Hepatocyte (in vitro differentiated cells): Measurements from ENCODE around the gene CTSC. TPM values are rescaled to one million over a fixed set of nuclear protein-coding genes. Genes with fewer than 3 reads are reported as not detected.

ENCODE experiments used
- DNase-seq: peaks from one replicate; pipeline ENCODE4 v3.0.0-alpha.2; 2016; ENCODE audit warnings: low spot score
- H2AFZ ChIP-seq: fragments of 200-600 bp; sonication (generic); 2 replicates; pipeline ENCODE4 v1.6.0; 2016; ENCODE audit warnings: antibody characterized with exemption, mild to moderate bottlenecking
- H3K27ac ChIP-seq: fragments of 200-600 bp; sonication (generic); 2 replicates; pipeline ENCODE4 v1.5.1; 2016; ENCODE audit warnings: mild to moderate bottlenecking
- H3K27me3 ChIP-seq: fragments of 200-600 bp; sonication (generic); 2 replicates; pipeline ENCODE4 v1.6.1; 2016
- H3K36me3 ChIP-seq: fragments of 200-600 bp; sonication (generic); replicated peaks from 2 replicates; pipeline ENCODE4 v1.5.1; 2016; ENCODE audit warnings: low read depth; ENCODE audit not compliant: insufficient read depth
- H3K4me1 ChIP-seq: fragments of 200-600 bp; sonication (generic); 2 replicates; pipeline ENCODE4 v1.5.1; 2016; ENCODE audit warnings: mild to moderate bottlenecking, moderate library complexity; ENCODE audit not compliant: insufficient read depth
- H3K4me2 ChIP-seq: fragments of 200-600 bp; sonication (generic); 2 replicates; pipeline ENCODE4 v1.6.0; 2016
- H3K4me3 ChIP-seq: fragments of 200-600 bp; sonication (generic); 2 replicates; pipeline ENCODE4 v1.5.1; 2016; ENCODE audit warnings: mild to moderate bottlenecking
- H3K79me2 ChIP-seq: fragments of 200-600 bp; sonication (generic); 2 replicates; pipeline ENCODE4 v1.6.0; 2017; ENCODE audit warnings: mild to moderate bottlenecking
- H3K9me2 ChIP-seq: fragments of 200-600 bp; sonication (generic); replicated peaks from 2 replicates; pipeline ENCODE4 v1.6.0; 2017; ENCODE audit warnings: mild to moderate bottlenecking; ENCODE audit not compliant: insufficient read depth
- H3K9me3 ChIP-seq: fragments of 200-600 bp; sonication (generic); 2 replicates; pipeline ENCODE4 v1.5.1; 2016; ENCODE audit warnings: low read depth, mild to moderate bottlenecking
- H4K20me1 ChIP-seq: fragments of 200-600 bp; sonication (generic); 2 replicates; pipeline ENCODE4 v1.6.0; 2016; ENCODE audit warnings: mild to moderate bottlenecking; ENCODE audit not compliant: insufficient read depth, poor library complexity, severe bottlenecking
- CTCF ChIP-seq: fragments of 200-600 bp; sonication (generic); IDR thresholded peaks from 2 replicates; pipeline ENCODE4 v1.5.1; 2016; ENCODE audit warnings: antibody characterized with exemption, mild to moderate bottlenecking; ENCODE audit not compliant: poor library complexity
- EZH2 ChIP-seq: fragments of 200-600 bp; sonication (generic); IDR thresholded peaks from 2 replicates; pipeline ENCODE4 v1.6.1; 2016; ENCODE audit warnings: antibody characterized with exemption, mild to moderate bottlenecking, borderline replicate concordance
- EZH2phosphoT487 ChIP-seq: fragments of 200-600 bp; sonication (generic); IDR thresholded peaks from one replicate; pipeline ENCODE4 v1.6.1; 2018; ENCODE audit warnings: antibody characterized with exemption, mild to moderate bottlenecking, low read depth, moderate library complexity; ENCODE audit not compliant: unreplicated experiment, severe bottlenecking
- WGBS: methylation state at CpG from one replicate; pipeline ENCODE4 v1.1.6; 2016; ENCODE audit warnings: low lambda C conversion rate; ENCODE audit errors: missing lambda C conversion rate; 5-methylcytosine and 5-hydroxymethylcytosine counted together
- polyA plus RNA-seq: library from polyadenylated mRNA; unstranded; fragments of >200 nt; fragmentation: Nextera tagmentation; extraction: Ambion mirVana; gene quantifications from 2 replicates; pipeline ENCODE4 v1.2.1, GENCODE V29; 2016
- total RNA-seq: library from RNA; depleted of rRNA; stranded (reverse); fragments of >200 nt; gene quantifications from 2 replicates; pipeline ENCODE4 v1.2.3, GENCODE V29; 2014

CTSC gene
- total and polyA plus RNA-seq, 2 experiments from 2014 or later = 178 to 187 TPM

GRCh38 chr11:88353835-88354496, 16.4 kb upstream of the CTSC start:
- 69% methylated on average over 4 of the region's 4 CpGs for WGBS
- Histone ChIP-seq H4K20me1 (no peaks in the 10 kb centered on the region), H3K36me3 (no peaks in the 10 kb centered on the region), H3K27ac (no peak overlapping the region), H2AFZ (no peak overlapping the region), H3K4me3 (no peak overlapping the region), H3K9me2 (no peaks in the 10 kb centered on the region), H3K9me3 (no peaks in the 10 kb centered on the region), H3K27me3 (no peaks in the 10 kb centered on the region), H3K79me2 (no peaks in the 10 kb centered on the region), H3K4me2 (no peak overlapping the region), H3K4me1 (no peaks in the 10 kb centered on the region)
- TF ChIP-seq CTCF (no peak), EZH2phosphoT487 (no peak), EZH2 (no peak)
- no peak for DNase-seq

DNA sequence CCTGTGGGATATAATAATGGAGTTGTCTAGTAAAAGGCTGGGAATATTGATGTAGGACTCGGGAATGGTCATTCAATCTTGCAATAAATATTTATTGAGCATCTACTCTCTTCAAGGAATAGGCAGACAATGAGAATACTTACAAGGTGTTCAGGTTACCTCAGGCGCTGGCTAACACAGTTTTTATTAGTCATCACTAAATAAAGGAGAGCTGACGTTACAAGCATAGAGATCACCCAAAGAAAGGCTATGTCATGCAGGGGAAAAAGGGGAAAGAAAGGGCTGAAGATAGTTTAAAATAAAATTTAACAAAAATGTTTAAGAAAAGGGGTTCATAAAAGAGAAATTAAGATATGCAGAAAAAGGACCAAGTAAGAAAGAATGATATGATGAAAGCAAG, 15.8 kb upstream of the CTSC start:
- H3K4me2 ChIP-seq = no peak overlapping the region
- no peak overlapping the region for H2AFZ ChIP-seq
- H3K27me3 ChIP-seq = no peaks in the 10 kb centered on the region
- no peaks in the 10 kb centered on the region for H3K36me3 ChIP-seq
- H3K79me2 ChIP-seq = no peaks in the 10 kb centered on the region
- H4K20me1 ChIP-seq = no peaks in the 10 kb centered on the region
- no peaks in the 10 kb centered on the region for H3K4me1 ChIP-seq
- no peak for DNase-seq
- no peak overlapping the region for H3K4me3 ChIP-seq
- 73% methylated on average over 3 of the region's 3 CpGs for WGBS
- no peak for TF ChIP-seq EZH2
- TF ChIP-seq EZH2phosphoT487 = no peak
- no peak for TF ChIP-seq CTCF
- H3K9me2 ChIP-seq = no peaks in the 10 kb centered on the region
- no peaks in the 10 kb centered on the region for H3K9me3 ChIP-seq
- no peak overlapping the region for H3K27ac ChIP-seq

DNA sequence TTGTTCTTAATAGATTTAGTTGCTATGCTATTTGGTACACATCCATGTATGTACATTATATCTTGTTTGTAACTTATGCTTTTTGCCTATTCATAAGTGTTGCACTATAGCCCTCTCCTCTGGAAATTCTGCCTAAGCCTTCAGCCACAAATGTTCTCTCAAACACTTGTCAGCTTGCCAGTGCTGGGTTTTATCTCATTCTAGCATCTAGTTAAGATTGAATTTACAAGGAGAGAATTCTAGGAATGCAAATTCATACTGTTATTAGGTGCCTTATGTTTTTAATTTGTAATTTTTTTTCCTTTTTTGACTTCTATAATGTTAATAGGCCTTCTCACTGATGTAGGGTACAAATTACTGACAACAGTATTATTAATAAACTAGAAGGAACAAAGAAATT, 14.6 kb upstream of the CTSC start:
- no peaks in the 10 kb centered on the region for H3K4me1 ChIP-seq
- H3K4me3 ChIP-seq = no peak overlapping the region
- no peaks in the 10 kb centered on the region for H3K27me3 ChIP-seq
- H2AFZ ChIP-seq = no peak overlapping the region
- H3K79me2 ChIP-seq = no peaks in the 10 kb centered on the region
- no peak overlapping the region for H3K27ac ChIP-seq
- no peaks in the 10 kb centered on the region for H3K9me2 ChIP-seq
- peak; percentile 11 for DNase-seq
- no peaks in the 10 kb centered on the region for H3K9me3 ChIP-seq
- TF ChIP-seq CTCF (no peak), EZH2phosphoT487 (no peak), EZH2 (no peak)
- H3K4me2 ChIP-seq = no peak overlapping the region
- no peaks in the 10 kb centered on the region for H3K36me3 ChIP-seq
- no peaks in the 10 kb centered on the region for H4K20me1 ChIP-seq
